A673 (cell line): ENCODE data around the gene PDGFRB.

ENCODE experiments used
- EZH2 ChIP-seq: fragments of 200-600 bp; sonication (generic); IDR thresholded peaks from 2 replicates; pipeline ENCODE4 v1.6.1; 2017; ENCODE audit warnings: borderline replicate concordance, low read depth, mild to moderate bottlenecking, mixed read lengths, antibody characterized with exemption, low read length; ENCODE audit not compliant: poor library complexity, severe bottlenecking
- TF ChIP-seq, protein P1 (sequence below): fragments of 300-800, 200-600 bp; sonication (generic); conservative IDR thresholded peaks from 2 replicates; pipeline ENCODE4 v1.5.1; 2017; ENCODE audit warnings: low read depth, mild to moderate bottlenecking, antibody characterized with exemption, low read length, moderate library complexity, mixed read lengths

DNA sequence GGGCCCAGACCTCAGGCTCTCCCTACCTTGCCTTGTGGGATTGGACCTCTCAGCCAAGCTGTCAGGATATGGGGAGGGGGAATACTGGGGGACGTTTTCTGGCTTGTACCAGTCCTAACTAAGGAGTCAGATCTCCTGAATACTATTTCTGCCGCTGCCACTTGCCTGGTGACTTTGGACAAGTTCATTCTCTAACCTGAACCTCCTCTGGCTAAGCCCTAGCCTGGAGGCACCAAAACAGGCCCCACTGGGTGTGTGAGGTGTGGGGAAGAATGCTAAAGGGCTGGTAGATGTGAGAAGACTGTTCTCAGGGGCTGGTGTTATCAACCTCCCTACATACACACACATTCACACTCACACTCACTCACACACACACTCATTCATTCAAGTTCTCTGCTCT, 35.3 kb upstream of the PDGFRB start:
- TF ChIP-seq, protein P1, sequence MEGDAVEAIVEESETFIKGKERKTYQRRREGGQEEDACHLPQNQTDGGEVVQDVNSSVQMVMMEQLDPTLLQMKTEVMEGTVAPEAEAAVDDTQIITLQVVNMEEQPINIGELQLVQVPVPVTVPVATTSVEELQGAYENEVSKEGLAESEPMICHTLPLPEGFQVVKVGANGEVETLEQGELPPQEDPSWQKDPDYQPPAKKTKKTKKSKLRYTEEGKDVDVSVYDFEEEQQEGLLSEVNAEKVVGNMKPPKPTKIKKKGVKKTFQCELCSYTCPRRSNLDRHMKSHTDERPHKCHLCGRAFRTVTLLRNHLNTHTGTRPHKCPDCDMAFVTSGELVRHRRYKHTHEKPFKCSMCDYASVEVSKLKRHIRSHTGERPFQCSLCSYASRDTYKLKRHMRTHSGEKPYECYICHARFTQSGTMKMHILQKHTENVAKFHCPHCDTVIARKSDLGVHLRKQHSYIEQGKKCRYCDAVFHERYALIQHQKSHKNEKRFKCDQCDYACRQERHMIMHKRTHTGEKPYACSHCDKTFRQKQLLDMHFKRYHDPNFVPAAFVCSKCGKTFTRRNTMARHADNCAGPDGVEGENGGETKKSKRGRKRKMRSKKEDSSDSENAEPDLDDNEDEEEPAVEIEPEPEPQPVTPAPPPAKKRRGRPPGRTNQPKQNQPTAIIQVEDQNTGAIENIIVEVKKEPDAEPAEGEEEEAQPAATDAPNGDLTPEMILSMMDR = no peak
- TF ChIP-seq EZH2 = no peak
